Skin epidermis (tissue), 12 donors: ENCODE results near the gene KAZN.

Source experiments
- H3K27ac ChIP-seq, 21 experiments: fragments of 200-600 bp; sonication (generic) in 11 of 21; one replicate each; pipeline ENCODE4 v1.5.0; 2020; ENCODE audit warnings: mild to moderate bottlenecking in 3 of 21, inconsistent platforms in 2 of 21, moderate library complexity in 2 of 21
- H3K4me3 ChIP-seq, 7 experiments: fragments of 200-600 bp; sonication (generic) in 2 of 7; one replicate each; pipeline ENCODE4 v1.5.0; 2020; ENCODE audit warnings: inconsistent platforms in 2 of 7, mild to moderate bottlenecking in 2 of 7, moderate library complexity in 1 of 7

The KAZN gene

GRCh38 chr1:14804626-14805025 is 206.1 kb downstream of the KAZN start:
- Histone ChIP-seq H3K27ac (no peak overlapping the region), H3K4me3 (no peak overlapping the region)

GRCh38 chr1:14806772-14807171 is 208.3 kb downstream of the KAZN start:
- no peak overlapping the region for H3K27ac ChIP-seq
- no peak overlapping the region for H3K4me3 ChIP-seq

GRCh38 chr1:14808768-14809167 is 210.3 kb downstream of the KAZN start:
- Histone ChIP-seq H3K4me3 (no peak overlapping the region), H3K27ac (peak overlapping the region in 1 of 21 experiments; percentile 28)

- Histone ChIP-seq H3K4me3 (no peak overlapping the region), H3K27ac (peak overlapping the region in 3 of 21 experiments; percentile 2 to 64 (median 28))
Measured at GRCh38 chr1:14809191-14809981, 210.9 kb downstream of the KAZN start.

GRCh38 chr1:14810595-14811361 is 212.3 kb downstream of the KAZN start:
- Histone ChIP-seq H3K4me3 (no peak overlapping the region), H3K27ac (peak overlapping the region in 13 of 21 experiments; percentile 2 to 77 (median 52))

GRCh38 chr1:14811573-14811972 is 213.1 kb downstream of the KAZN start:
- no peak overlapping the region for H3K4me3 ChIP-seq
- peak overlapping the region in 2 of 21 experiments; percentile 33 to 54 for H3K27ac ChIP-seq

- no peak overlapping the region for H3K4me3 ChIP-seq
- peak overlapping the region in 3 of 21 experiments; percentile 33 to 54 (median 49) for H3K27ac ChIP-seq
Measured at GRCh38 chr1:14812189-14812588, 213.7 kb downstream of the KAZN start.

GRCh38 chr1:14815175-14815877 is 216.8 kb downstream of the KAZN start:
- Histone ChIP-seq H3K27ac (no peak overlapping the region), H3K4me3 (no peak overlapping the region)

- no peak overlapping the region for H3K27ac ChIP-seq
- H3K4me3 ChIP-seq: no peak overlapping the region
Measured at GRCh38 chr1:14817223-14818170, 219.0 kb downstream of the KAZN start.

- Histone ChIP-seq H3K4me3 (no peak overlapping the region), H3K27ac (no peak overlapping the region)
Measured at GRCh38 chr1:14820295-14821085, 222.0 kb downstream of the KAZN start.

GRCh38 chr1:14822493-14822892 is 224.0 kb downstream of the KAZN start:
- no peak overlapping the region for H3K4me3 ChIP-seq

GRCh38 chr1:14822996-14823395 is 224.5 kb downstream of the KAZN start:
- H3K4me3 ChIP-seq: no peak overlapping the region

More at GRCh38 chr1:14822493-14822892, 224.0 kb downstream of the KAZN start:
- H3K27ac ChIP-seq: peak overlapping the region in 1 of 21 experiments; percentile 8

GRCh38 chr1:14824314-14824915 is 225.9 kb downstream of the KAZN start:
- Histone ChIP-seq H3K4me3 (no peak overlapping the region), H3K27ac (peak overlapping the region in 1 of 21 experiments; percentile 69)

More at GRCh38 chr1:14822996-14823395, 224.5 kb downstream of the KAZN start:
- H3K27ac ChIP-seq: no peak overlapping the region

GRCh38 chr1:14825396-14825795 is 226.9 kb downstream of the KAZN start:
- H3K27ac ChIP-seq: peak overlapping the region in 7 of 21 experiments; percentile 3 to 78 (median 25)
- H3K4me3 ChIP-seq: no peak overlapping the region

- Histone ChIP-seq H3K4me3 (no peak overlapping the region), H3K27ac (peak overlapping the region in 4 of 21 experiments; percentile 24 to 69 (median 60))
Measured at GRCh38 chr1:14826172-14826636, 227.7 kb downstream of the KAZN start.

- H3K4me3 ChIP-seq: no peak overlapping the region
- peak overlapping the region in 5 of 21 experiments; percentile 13 to 69 (median 51) for H3K27ac ChIP-seq
Measured at GRCh38 chr1:14826731-14827326, 228.3 kb downstream of the KAZN start.

GRCh38 chr1:14827870-14828269 is 229.4 kb downstream of the KAZN start:
- Histone ChIP-seq H3K27ac (no peak overlapping the region), H3K4me3 (no peak overlapping the region)
